A549 (cell line): ENCODE data around the gene CEP128. TPM values are rescaled to one million over a fixed set of nuclear protein-coding genes. Genes with fewer than 3 reads are reported as not detected.

Experiments used
- ATAC-seq, 2 experiments: fragments of 200-7000 bp in 1 of 2; fragments of >200 bp in 1 of 2; cut with Nextera tagmentation in 1 of 2; cut with Tn5 transposase in 1 of 2; 3 replicates each; pipeline versions ENCODE4 v1.8.0 to v1.9.1; 2018 to 2020; ENCODE audit warnings: mild to moderate bottlenecking in 1 of 2, moderate library complexity in 1 of 2
- CTCF ChIA-PET: fragments of 300-600 bp; sonication (Branson Sonifier 250); formaldehyde crosslinking; extraction: SDS; loops from one replicate; lab custom pipeline; 2021; ENCODE audit warnings: antibody characterized with exemption, inconsistent platforms; lab: Yijun Ruan, JAX
- POLR2A ChIA-PET: fragments of 350-600 bp; formaldehyde crosslinking; extraction: SDS; loops from one replicate; lab custom pipeline; 2021; ENCODE audit warnings: antibody characterized with exemption, inconsistent platforms; lab: Yijun Ruan, JAX
- DNase-seq, 2 experiments: peaks; one replicate each; pipeline versions ENCODE4 v3.0.0 to v3.0.0-alpha.2; 2011 to 2016; ENCODE audit warnings: low read depth in 1 of 2, low spot score in 1 of 2
- FAIRE-seq: peaks from 2 replicates; lab custom pipeline; 2011; peaks lifted over from hg19 to GRCh38; lab: Jason Lieb, UNC
- H3K27ac ChIP-seq, 2 experiments: fragments of >200 bp; sonication (Bioruptor Twin); formaldehyde crosslinking; 3 replicates each; pipeline ENCODE4 v1.5.1; 2016 to 2017
- H3K4me1 ChIP-seq: fragments of >200 bp; sonication (Bioruptor Twin); formaldehyde crosslinking; 3 replicates; pipeline ENCODE4 v1.6.1; 2016
- H3K4me2 ChIP-seq: fragments of >200 bp; sonication (Bioruptor Twin); formaldehyde crosslinking; 3 replicates; pipeline ENCODE4 v1.6.1; 2016
- H3K4me3 ChIP-seq: fragments of >200 bp; sonication (Bioruptor Twin); formaldehyde crosslinking; 3 replicates; pipeline ENCODE4 v1.5.1; 2016
- H3K9me3 ChIP-seq: fragments of >200 bp; sonication (Bioruptor Twin); formaldehyde crosslinking; 3 replicates; pipeline ENCODE4 v1.6.1; 2016
- BHLHE40 ChIP-seq: IDR thresholded peaks from 2 replicates; pipeline ENCODE4 v1.6.1; 2012; ENCODE audit warnings: low read depth, low read length, inconsistent platforms
- CBX2 ChIP-seq: fragments of 200-600 bp; sonication (generic); IDR thresholded peaks from 2 replicates; pipeline ENCODE4 v1.6.1; 2016; ENCODE audit warnings: low read depth, mild to moderate bottlenecking, borderline replicate concordance
- CEBPB ChIP-seq, 2 experiments: fragments of >200 bp in 1 of 2; sonication (Bioruptor Twin) in 1 of 2; formaldehyde crosslinking in 1 of 2; IDR thresholded peaks; 2 replicates each; pipeline ENCODE4 v1.6.1; 2012 to 2016
- EHF ChIP-seq: fragments of 250-450 bp; sonication (Bioruptor Pico); IDR thresholded peaks from 2 replicates; pipeline ENCODE4 v1.5.0; 2020; ENCODE audit warnings: mild to moderate bottlenecking
- ESRRA ChIP-seq: fragments of 150-350 bp; IDR thresholded peaks from 2 replicates; pipeline ENCODE4 v1.6.1; 2014; ENCODE audit warnings: mild to moderate bottlenecking, low read length, borderline replicate concordance
- FOSL2 ChIP-seq, 2 experiments: fragments of 450-650 bp in 1 of 2; fragments of >200 bp in 1 of 2; sonication (Bioruptor Twin) in 1 of 2; formaldehyde crosslinking; IDR thresholded peaks; 2 replicates each; pipeline versions ENCODE4 v1.5.0 to v1.6.1; 2016 to 2020; ENCODE audit warnings: mild to moderate bottlenecking in 1 of 2, moderate library complexity in 1 of 2
- FOXS1 ChIP-seq: fragments of 250-450 bp; sonication (Bioruptor Pico); IDR thresholded peaks from 2 replicates; pipeline ENCODE4 v1.5.0; 2020; ENCODE audit warnings: mild to moderate bottlenecking, moderate library complexity
- HOXA7 ChIP-seq: fragments of 250-450 bp; sonication (Bioruptor Pico); IDR thresholded peaks from 2 replicates; pipeline ENCODE4 v1.5.0; 2020; ENCODE audit warnings: mild to moderate bottlenecking, moderate library complexity
- KDM1A ChIP-seq: fragments of 200-600 bp; sonication (generic); IDR thresholded peaks from 2 replicates; pipeline ENCODE4 v1.6.1; 2016; ENCODE audit warnings: low read depth, mild to moderate bottlenecking
- MAZ ChIP-seq: fragments of 150-350 bp; IDR thresholded peaks from 2 replicates; pipeline ENCODE4 v1.6.1; 2014; ENCODE audit warnings: antibody characterized with exemption, low read depth, low read length, borderline replicate concordance
- NR3C1 ChIP-seq: fragments of >200 bp; sonication (Bioruptor Twin); formaldehyde crosslinking; IDR thresholded peaks from 3 replicates; pipeline ENCODE4 v1.6.1; 2017
- PHF8 ChIP-seq: fragments of 200-600 bp; sonication (generic); IDR thresholded peaks from 2 replicates; pipeline ENCODE4 v1.6.1; 2016; ENCODE audit warnings: low read depth, mild to moderate bottlenecking, antibody characterized with exemption, moderate library complexity, borderline replicate concordance
- POLR2AphosphoS2 ChIP-seq: conservative IDR thresholded peaks from 2 replicates; pipeline ENCODE4 v1.6.1; 2012; ENCODE audit warnings: low read length, improper control_type of control experiment, inconsistent platforms
- RAD21 ChIP-seq, 2 experiments: fragments of >200 bp in 1 of 2; sonication (Bioruptor Twin) in 1 of 2; formaldehyde crosslinking in 1 of 2; IDR thresholded peaks in 1 of 2; conservative IDR thresholded peaks in 1 of 2; 2 replicates in 1 of 2; 3 replicates in 1 of 2; pipeline ENCODE4 v1.6.1; 2012 to 2018; ENCODE audit warnings: inconsistent platforms in 1 of 2
- RCOR1 ChIP-seq: fragments of 150-350 bp; IDR thresholded peaks from 2 replicates; pipeline ENCODE4 v1.6.1; 2014; ENCODE audit warnings: antibody characterized with exemption, low read length, low read depth
- RNF2 ChIP-seq: fragments of 200-600 bp; sonication (generic); IDR thresholded peaks from 2 replicates; pipeline ENCODE4 v1.6.1; 2016; ENCODE audit warnings: low read depth, mild to moderate bottlenecking, antibody characterized with exemption, moderate library complexity, borderline replicate concordance
- SMC3 ChIP-seq: fragments of >200 bp; sonication (Bioruptor Twin); formaldehyde crosslinking; IDR thresholded peaks from 3 replicates; pipeline ENCODE4 v1.6.1; 2018; ENCODE audit warnings: inconsistent platforms
- ZFP36 ChIP-seq: fragments of 450-650 bp; IDR thresholded peaks from 2 replicates; pipeline ENCODE4 v1.6.1; 2014; ENCODE audit warnings: borderline replicate concordance; ENCODE audit not compliant: partially characterized antibody
- WGBS: methylation state at CpG from one replicate; pipeline ENCODE4 v1.1.6; 2017; ENCODE audit errors: missing lambda C conversion rate; 5-methylcytosine and 5-hydroxymethylcytosine counted together
- polyA plus RNA-seq, 4 experiments: library from polyadenylated mRNA; depleted of rRNA in 3 of 4; stranded (reverse); fragments of >200 nt; fragmentation: RNase III in 1 of 4; extraction: RNeasy Plus Mini Kit Qiagen cat#74134 plus additional on column Dnase treatment in 1 of 4; gene quantifications; 2 replicates in 3 of 4; 3 replicates in 1 of 4; pipeline ENCODE4 v1.2.3, GENCODE V29; 2011 to 2017
- TF ChIP-seq, protein P1 (sequence below): IDR thresholded peaks from 2 replicates; pipeline ENCODE4 v1.6.1; 2012; ENCODE audit warnings: low read depth, borderline replicate concordance
- TF ChIP-seq, protein P2 (sequence below): fragments of 250-450 bp; sonication (Bioruptor Pico); IDR thresholded peaks from 2 replicates; pipeline ENCODE4 v1.5.0; 2021; ENCODE audit warnings: mild to moderate bottlenecking, moderate library complexity, borderline replicate concordance
- TF ChIP-seq, protein P3 (sequence below): fragments of 150-350 bp; IDR thresholded peaks from 2 replicates; pipeline ENCODE4 v1.6.1; 2014; ENCODE audit warnings: low read depth, mild to moderate bottlenecking, low read length
- TF ChIP-seq, protein P4 (sequence below): fragments of 200-600 bp; sonication (generic); IDR thresholded peaks from 2 replicates; pipeline ENCODE4 v1.6.1; 2016; ENCODE audit warnings: antibody characterized with exemption, mild to moderate bottlenecking, moderate library complexity

CEP128 gene
- polyA plus RNA-seq, 2 of the 4 experiments (the other 2 are of a cell fraction) = 5.8 to 7.0 TPM

DNA sequence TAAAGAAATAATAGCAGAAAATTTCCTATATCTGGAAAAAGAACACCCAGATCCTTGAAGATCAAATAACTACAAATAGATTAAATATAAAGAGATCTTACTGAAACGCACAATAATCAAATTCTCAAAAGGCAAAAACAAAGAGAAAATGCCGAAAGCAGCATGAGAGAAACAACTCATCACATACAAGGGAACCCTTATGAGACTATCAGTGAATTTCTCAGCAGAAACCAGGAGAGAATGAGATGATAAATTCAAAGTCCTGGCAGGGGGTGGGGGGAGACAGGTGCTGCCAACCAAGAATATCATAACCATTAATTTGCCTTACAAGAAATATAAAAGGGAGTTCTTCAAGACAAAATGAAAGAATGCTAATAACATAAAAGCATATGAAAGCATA, 73.7 kb downstream of the CEP128 start (continued):
- TF ChIP-seq, protein P1, sequence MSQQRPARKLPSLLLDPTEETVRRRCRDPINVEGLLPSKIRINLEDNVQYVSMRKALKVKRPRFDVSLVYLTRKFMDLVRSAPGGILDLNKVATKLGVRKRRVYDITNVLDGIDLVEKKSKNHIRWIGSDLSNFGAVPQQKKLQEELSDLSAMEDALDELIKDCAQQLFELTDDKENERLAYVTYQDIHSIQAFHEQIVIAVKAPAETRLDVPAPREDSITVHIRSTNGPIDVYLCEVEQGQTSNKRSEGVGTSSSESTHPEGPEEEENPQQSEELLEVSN = no peak
- TF ChIP-seq CEBPB (IDR thresholded peaks at IDR 0.05) (no peak), RAD21 (conservative IDR thresholded peaks at IDR 0.05 in 1 of 2, IDR thresholded peaks at IDR 0.05 in 1 of 2) (no peak), POLR2AphosphoS2 (no peak), CBX2 (no peak)
- TF ChIP-seq, protein P2, sequence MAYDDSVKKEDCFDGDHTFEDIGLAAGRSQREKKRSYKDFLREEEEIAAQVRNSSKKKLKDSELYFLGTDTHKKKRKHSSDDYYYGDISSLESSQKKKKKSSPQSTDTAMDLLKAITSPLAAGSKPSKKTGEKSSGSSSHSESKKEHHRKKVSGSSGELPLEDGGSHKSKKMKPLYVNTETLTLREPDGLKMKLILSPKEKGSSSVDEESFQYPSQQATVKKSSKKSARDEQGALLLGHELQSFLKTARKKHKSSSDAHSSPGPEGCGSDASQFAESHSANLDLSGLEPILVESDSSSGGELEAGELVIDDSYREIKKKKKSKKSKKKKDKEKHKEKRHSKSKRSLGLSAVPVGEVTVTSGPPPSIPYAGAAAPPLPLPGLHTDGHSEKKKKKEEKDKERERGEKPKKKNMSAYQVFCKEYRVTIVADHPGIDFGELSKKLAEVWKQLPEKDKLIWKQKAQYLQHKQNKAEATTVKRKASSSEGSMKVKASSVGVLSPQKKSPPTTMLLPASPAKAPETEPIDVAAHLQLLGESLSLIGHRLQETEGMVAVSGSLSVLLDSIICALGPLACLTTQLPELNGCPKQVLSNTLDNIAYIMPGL (CRISPR knock-in tag) = no peak

DNA sequence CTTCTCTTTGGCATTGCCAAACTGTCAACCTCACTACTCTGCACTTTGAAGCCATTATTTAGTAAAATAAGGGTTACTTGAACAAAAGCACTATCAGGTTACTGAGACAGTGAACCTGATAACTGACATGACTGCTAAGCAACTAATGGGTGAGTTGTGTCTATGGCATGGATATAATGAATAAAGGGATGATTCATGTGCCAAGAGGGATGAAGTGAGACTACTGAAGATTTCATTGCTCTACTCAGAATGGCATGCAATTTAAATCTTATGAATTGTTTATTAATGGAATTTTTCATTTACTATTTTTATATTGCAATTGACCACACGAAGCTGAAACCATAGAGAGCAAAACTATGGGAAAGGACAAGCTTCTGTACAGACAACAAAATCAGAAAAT, 74.4 kb downstream of the CEP128 start:
- no peaks in the 10 kb centered on the region for H3K4me1 ChIP-seq
- ChIA-PET POLR2A (no interaction called here), CTCF (no interaction called here)
- H3K27ac ChIP-seq = no peak overlapping the region
- no peak for FAIRE-seq
- TF ChIP-seq BHLHE40 (no peak), KDM1A (no peak), RNF2 (no peak), ZFP36 (no peak), SMC3 (no peak), EHF (CRISPR knock-in tag) (no peak)
- TF ChIP-seq, protein P1 = no peak
- no peak for ATAC-seq
- no peak overlapping the region for H3K4me2 ChIP-seq
- WGBS = 55% methylated on average over 1 of the region's 1 CpG
- no peak overlapping the region for H3K4me3 ChIP-seq
- H3K9me3 ChIP-seq = peaks cover 16% of the 10 kb centered on the region; the same call in 2 of the 3 replicates
- no peak for DNase-seq

- TF ChIP-seq ESRRA (no peak), FOXS1 (CRISPR knock-in tag) (no peak), FOSL2 (IDR thresholded peaks at IDR 0.05) (no peak), FOSL2 (CRISPR knock-in tag; IDR thresholded peaks at IDR 0.05) (no peak), HOXA7 (no peak), NR3C1 (no peak), RCOR1 (no peak), PHF8 (no peak), MAZ (no peak)
- TF ChIP-seq, protein P2 (CRISPR knock-in tag) = no peak
- TF ChIP-seq, protein P3, sequence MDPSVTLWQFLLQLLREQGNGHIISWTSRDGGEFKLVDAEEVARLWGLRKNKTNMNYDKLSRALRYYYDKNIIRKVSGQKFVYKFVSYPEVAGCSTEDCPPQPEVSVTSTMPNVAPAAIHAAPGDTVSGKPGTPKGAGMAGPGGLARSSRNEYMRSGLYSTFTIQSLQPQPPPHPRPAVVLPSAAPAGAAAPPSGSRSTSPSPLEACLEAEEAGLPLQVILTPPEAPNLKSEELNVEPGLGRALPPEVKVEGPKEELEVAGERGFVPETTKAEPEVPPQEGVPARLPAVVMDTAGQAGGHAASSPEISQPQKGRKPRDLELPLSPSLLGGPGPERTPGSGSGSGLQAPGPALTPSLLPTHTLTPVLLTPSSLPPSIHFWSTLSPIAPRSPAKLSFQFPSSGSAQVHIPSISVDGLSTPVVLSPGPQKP = no peak
- TF ChIP-seq, protein P4, sequence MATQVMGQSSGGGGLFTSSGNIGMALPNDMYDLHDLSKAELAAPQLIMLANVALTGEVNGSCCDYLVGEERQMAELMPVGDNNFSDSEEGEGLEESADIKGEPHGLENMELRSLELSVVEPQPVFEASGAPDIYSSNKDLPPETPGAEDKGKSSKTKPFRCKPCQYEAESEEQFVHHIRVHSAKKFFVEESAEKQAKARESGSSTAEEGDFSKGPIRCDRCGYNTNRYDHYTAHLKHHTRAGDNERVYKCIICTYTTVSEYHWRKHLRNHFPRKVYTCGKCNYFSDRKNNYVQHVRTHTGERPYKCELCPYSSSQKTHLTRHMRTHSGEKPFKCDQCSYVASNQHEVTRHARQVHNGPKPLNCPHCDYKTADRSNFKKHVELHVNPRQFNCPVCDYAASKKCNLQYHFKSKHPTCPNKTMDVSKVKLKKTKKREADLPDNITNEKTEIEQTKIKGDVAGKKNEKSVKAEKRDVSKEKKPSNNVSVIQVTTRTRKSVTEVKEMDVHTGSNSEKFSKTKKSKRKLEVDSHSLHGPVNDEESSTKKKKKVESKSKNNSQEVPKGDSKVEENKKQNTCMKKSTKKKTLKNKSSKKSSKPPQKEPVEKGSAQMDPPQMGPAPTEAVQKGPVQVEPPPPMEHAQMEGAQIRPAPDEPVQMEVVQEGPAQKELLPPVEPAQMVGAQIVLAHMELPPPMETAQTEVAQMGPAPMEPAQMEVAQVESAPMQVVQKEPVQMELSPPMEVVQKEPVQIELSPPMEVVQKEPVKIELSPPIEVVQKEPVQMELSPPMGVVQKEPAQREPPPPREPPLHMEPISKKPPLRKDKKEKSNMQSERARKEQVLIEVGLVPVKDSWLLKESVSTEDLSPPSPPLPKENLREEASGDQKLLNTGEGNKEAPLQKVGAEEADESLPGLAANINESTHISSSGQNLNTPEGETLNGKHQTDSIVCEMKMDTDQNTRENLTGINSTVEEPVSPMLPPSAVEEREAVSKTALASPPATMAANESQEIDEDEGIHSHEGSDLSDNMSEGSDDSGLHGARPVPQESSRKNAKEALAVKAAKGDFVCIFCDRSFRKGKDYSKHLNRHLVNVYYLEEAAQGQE = no peak
- no peaks in the 10 kb centered on the region for H3K4me1 ChIP-seq
- ChIA-PET CTCF (interaction anchor here (1.0 kb wide), 1 partner anchor 1056 kb away, joined by 3 read pairs; no protein-coding TSS in a partner anchor), POLR2A (no interaction called here)
- peaks cover 16% of the 10 kb centered on the region; the same call in 2 of the 3 replicates for H3K9me3 ChIP-seq
- H3K4me3 ChIP-seq = no peak overlapping the region
- DNase-seq (no peak), FAIRE-seq (no peak), ATAC-seq (no peak)
- WGBS = 93% methylated on average over 2 of the region's 2 CpGs
- H3K4me2 ChIP-seq = no peak overlapping the region
- no peak overlapping the region for H3K27ac ChIP-seq
Observed at GRCh38 chr14:80865565-80865964, 76.0 kb downstream of the CEP128 start.
